Measurements from ENCODE around the gene AASDH. TPM values are rescaled to one million over a fixed set of nuclear protein-coding genes. Genes with fewer than 3 reads are reported as not detected.

AASDH gene
- total RNA-seq, 1 experiment from 2014 or later, result 7.3 TPM

Other genes starting within 250 kb of the AASDH start
- gene PPAT, start 48.1 kb upstream of the AASDH start, total RNA-seq (2014; rRNA removed; shearing (Covaris generic)), result 15.0 and 21.6 TPM in 2 replicates
- gene PAICS, start 48.8 kb upstream of the AASDH start, total RNA-seq (2014; rRNA removed; shearing (Covaris generic)), result 62.0 and 68.5 TPM in 2 replicates
- 55.3 and 70.9 TPM in 2 replicates for gene SRP72, start 80.1 kb upstream of the AASDH start, total RNA-seq (2014; rRNA removed; shearing (Covaris generic))
- gene ARL9, start 118.3 kb upstream of the AASDH start, total RNA-seq (2014; rRNA removed; shearing (Covaris generic)), result 0.22 and 0.27 TPM in 2 replicates

All from M059J (cell line).